ENCODE data around the gene ADAMTS4.

ADAMTS4 gene

DNA sequence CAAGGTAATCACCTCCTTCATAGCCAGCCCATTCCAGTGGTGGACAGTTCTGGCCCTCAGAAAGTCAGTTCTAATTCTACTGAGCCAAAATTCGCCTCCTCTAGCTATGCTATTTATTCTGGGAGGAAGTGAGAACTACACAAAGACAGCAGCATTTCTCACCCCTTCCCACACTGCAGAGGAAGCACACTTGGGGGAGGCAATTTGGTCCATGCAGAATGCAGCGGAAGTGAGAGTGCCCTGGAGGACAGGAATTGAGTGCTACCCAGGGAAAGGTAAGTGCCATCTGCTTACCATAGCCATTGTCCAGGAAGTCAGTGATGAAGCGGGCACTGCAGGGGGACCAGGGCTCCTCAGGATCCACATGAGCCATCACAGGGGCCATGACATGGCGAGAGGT, 3.7 kb downstream of the ADAMTS4 start:
- peak; percentile 91 for DNase-seq

DNA sequence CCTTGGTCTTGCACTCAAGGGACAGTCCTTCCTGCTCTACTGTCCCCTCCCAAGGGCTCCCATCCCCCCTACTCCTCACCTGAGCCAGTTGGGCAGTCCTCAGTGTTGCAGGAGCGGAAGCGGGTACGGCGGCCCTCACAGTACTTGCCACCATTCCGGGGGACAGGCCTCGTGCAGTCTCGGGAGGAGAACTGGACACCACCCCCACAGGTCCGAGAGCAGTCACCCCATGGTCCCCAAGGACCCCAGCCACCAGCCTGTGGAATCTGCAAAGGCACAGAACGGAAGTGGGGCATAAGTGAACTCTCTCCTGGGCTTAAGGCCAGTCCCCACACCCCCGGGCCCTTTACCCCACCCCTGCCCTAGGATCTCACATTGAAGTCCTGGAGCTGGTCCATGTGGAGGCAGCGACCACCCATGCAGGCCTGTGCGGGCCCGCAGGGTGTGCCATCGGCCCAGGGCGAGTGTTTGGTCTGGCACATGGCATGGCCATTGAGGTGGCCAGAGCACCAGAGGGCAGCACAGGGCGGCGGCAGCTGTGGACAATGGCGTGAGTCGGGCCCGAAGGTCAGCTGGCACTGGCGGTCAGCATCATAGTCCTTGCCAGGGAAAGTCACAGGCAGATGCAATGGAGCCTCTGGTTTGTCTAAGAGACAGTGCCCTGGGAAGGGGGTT, 5.2 kb downstream of the ADAMTS4 start:
- DNase-seq: no peak

DNA sequence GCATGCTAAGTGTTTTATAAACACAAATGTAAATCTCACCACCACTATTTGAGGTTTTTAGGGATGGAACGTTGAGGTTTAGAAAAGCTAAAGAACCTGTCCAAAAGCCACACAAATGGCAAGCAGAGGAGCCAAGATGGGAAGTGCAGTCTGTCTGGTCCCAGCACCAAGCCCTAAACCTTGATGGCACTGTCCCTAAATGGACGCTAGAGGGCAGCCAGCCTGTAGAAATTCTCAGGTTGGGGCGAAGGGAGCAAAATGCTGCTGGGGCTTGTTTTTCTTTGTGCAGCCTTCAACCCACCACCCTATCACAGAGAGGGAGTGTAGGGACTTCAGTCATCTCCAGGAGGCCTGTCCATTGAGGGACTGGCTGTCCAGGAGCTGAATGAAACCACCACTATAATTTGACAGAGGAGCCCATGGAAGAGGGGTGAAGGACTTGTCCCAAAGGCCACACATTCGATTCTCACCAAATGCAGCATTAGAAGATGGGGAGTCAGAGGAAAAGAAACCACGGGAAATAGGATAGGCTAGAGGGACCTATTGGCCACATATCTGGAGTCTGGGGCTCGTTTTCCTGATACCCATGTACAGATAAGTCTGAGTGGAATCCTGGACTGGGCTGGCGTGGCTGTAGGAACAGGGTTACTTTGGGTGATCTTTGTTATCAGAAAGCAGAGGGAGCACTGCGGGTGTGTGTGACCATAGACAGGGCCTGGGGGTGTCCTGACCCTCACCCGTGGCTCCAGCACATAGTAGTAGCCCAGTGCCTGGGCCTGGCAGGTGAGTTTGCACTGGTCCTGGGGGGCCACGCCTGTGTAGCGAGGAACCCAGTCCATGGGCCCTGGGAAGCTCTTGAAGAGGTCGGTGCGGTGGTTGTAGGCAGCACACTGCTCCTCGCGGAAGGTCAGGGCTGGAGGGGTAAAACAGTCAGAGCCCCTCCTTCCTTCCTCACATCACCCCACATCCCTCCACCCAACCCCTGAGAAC, 6.1 kb downstream of the ADAMTS4 start:
- peak; percentile 77 for DNase-seq

DNA sequence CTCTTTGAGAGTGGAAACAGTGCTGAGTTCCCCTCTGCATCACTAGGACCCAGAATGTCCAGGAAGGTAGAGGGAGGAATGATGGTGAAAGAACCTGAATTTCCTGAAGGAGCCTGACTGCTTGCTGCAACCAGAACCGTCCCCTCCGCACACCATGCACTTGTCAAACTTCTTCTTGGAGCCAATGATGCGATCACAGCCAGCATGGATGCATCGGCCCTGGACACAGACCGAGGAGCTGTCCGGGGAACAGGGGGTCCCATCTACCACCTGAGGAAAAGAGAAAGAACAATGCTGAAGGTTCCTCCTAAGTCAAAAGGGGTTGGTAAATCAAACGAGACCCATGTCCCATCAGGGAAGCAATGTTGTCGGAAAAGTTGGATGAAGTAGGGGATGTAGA, 6.9 kb downstream of the ADAMTS4 start:
- no peak for DNase-seq

DNA sequence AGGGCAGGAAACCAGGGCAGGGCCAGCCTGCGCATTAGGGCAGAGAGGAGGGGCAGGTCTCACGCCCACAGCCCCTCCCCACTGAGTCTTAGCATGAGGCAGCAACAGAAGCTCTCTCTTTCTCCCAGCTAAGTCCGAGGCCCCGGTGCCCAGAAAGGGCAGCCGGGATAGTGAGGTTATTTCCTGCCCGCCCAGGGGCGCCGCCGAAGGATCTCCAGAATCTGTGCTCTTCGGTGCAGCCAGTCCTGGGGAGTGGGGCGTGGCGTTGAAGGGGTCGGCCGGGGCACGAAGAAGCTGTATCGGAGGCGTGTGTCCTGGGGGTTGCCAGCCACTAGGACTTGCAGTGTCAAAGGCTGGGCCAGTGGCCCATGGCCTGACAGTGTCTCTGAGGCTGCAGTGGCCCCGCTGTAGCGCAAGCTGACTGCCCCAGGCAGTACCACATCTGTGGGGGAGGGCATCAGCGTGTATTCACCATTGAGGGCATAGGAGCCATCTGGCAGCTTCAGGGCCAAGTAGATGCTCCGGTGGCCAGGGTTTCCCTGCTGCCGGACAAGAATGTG, 7.8 kb downstream of the ADAMTS4 start:
- no peak for DNase-seq

DNA sequence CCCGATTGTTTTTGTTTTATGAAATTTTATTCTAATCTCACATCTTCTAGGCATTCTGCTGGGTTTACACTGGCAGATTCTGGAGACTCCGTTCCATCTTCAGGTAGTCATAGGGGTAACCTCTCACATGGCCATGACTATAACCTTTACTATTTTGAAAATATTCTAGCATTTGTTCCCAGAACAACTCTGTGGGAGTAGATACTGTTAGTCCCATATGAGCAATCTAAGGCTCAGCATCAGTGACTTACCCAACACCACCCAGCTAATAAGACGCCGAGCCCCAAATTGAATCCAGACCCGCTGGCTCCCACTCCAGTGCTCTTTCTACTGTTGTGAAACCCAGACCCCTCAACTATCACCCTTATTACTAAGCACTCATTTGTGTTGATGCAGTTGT, 9.8 kb downstream of the ADAMTS4 start:
- DNase-seq: no peak

DNA sequence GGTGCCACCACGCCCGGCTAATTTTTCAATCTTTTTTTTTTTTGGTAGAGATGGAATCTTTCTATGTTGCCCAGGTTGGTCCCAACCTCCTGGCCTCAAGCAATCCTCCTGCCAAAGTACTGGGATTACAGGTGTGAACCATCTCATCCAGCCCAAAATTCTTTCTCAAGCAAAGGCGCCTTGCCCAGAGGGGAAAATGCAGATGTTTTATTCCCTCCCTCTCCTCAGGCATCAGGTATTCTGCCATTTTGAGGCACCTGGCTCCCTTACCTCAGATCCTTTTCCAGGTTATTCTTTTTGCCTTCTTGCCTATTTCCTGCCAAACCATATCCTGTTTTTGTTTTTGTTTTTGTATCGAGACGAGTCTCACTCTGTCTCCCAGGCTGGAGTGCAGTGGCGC, 10.5 kb downstream of the ADAMTS4 start:
- DNase-seq: no peak

DNA sequence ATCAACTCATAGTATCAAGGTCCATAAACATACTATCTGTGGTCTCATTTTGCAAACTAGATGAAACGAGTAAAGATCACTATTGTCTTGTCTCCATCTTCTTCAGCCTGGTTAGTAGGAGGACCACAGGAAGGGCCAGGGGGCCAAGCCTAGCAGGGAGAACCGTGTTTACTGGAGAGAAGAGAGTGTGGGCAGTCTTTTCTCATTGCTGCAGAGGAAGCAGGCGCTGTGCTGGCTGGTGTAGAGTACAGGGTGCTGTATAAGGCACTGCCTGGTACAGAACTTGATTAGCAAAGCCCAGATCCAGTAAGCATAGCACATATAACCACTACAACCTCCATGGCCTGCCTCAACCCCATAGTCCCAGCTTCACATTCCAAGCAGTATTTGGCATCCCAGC, 11.5 kb downstream of the ADAMTS4 start:
- DNase-seq: no peak

DNA sequence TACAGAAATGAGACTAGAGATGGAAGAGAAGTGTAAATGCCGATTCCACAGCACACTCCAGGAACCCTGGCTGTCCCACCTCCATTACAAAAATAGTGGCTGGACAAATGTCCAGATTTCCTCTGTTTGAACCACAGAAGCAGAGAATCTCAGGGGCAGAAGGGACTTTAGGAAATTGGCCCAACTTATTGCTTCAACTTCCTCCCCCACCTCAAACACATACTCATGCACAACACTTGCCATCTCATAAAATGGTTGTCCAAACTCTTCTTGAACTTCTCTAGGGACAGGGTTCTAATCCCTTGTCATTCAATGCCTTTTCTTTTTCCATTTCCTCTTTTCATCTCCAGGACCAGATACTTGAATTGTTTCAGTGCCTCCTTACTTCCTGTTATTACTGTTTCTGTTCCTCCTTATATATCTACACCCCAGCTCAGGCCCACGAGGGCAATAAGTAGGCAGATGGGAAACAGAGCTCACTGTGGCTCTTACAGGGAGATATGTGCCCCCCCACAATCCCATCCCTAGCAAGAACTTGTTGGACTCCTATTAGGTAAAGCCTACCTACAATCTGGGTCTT, 13.0 kb downstream of the ADAMTS4 start:
- DNase-seq: peak; percentile 100

DNA sequence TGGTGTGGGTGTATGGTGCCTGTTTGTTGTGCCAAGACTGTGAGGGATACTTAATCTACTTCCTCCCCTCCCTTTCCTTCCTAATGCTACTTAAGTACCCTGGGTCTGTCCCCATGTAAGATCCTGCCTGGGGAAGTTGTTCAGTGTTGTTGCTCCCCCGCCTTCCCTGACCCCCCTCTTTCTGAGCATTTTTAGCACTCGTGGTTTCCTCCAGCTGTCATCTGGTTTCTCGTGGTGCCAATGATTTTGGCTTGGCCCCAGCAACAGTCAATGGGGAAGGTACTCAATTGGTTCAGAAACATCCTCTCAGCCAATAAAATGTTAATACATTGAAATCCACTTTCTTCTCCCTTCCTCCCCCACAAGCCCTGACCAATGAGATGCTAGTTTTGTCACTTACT, 13.6 kb downstream of the ADAMTS4 start:
- DNase-seq: peak; percentile 99

DNA sequence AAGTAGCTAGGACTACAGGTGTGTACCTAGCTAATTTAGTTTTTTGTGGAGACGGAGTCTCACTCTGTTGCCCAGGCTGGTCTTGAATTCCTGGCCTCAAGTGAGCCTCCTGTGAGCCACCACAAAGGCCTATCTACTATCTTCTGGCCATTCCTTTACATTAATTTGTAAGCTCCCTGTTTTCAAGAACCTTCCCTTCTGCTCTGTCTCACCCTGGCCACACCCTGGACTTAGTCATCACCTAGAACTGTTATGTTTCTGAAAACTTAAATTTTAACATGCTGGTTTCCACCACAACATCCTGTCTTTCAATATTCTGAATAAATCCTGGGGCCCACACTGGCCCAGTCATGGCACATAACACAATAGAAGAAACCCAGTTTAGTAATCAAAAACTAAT, 16.6 kb downstream of the ADAMTS4 start:
- peak; percentile 86 for DNase-seq

DNA sequence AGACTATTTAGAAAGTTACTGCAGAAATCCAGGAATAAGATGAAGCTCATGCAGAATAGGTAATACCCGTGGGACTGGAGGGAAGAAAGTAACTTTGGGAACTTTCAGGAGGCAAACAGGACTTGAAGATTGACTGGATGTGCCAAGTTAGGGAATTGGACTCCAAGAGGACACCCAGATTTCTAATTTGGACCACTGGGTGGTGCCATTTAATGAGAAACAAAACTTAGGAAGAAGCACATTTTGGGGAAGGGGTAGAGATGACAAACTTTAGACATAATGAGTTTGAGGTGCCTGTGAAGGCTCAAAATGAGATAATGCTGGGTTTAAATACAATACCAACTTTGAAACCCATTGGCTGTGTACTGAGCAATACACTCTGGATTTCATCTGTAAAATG, 18.2 kb downstream of the ADAMTS4 start:
- DNase-seq: peak; percentile 55

DNA sequence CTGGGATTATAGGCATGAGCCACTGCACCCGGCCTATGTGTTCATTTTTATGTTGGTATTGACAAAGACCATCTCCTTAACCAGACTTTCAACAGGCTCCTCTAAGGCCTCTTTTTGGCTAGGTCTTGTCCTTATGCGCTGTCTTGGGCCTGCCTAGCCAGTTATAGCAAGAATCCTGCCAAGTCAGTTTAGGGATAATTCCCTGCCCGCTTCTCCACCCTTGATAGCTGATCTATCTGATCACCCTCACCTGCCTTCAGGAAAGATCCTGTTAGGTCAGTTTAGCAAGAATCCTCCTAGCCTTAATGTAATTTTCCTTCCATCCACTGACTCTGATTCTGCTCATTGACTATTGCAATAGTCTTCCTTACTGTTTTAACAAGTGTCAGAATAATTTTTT, 19.2 kb downstream of the ADAMTS4 start:
- no peak for DNase-seq

DNA sequence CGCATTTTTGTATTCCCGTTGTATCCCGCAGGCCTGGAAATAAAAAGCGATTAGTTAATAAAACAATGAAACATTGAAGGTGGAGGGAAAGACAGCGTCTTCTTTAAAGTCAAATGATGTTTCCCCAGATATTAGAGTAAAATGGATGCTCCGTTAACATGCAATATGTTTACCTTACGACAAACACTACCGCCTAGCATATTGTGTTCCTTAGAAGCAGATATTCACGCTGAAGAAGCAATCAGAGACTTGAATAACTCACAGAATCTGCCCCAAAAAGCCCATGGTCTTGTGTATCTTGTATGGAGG, 21.0 kb downstream of the ADAMTS4 start:
- DNase-seq: no peak

DNA sequence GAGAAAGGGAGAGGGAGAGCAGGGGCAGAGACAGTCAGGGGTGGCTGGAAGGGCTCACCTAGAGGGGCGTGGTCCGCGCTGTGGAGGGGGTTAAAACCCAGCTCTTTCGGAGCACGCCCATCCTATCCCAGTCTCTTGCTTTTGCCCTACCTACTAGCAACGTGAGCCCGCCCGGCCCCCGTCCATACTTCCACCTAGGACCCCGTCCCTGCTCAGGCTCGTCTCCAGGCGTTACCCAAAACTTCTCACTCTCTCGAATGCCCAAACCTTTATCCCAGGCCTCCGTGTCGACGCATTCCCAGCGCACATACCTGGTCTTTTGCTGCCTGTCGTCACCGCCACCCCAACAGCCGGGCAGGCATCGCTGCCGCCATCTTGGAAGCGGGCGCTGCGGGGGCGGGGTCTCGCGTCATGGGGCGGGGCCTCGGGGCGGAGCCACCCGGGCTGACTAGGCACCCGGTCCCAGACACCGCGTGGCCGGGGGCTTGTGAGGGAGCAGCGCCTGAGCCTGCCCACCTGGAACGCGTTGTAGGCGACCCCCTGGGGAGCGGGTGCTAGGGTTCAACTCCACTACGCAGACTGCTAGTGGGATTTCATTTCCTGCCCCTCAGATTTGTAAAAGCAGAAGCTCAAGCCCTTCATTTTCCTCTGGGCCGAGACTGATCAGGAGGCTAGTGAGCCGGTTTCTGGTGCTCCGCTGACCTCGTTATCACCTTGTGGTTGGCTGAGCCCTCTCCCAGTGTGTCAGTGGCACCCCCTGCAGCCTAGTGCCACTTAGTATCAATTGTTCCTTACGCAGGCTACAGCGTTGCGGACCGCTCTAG, 21.5 kb downstream of the ADAMTS4 start, which contains the start of gene B4GALT3:
Gene B4GALT3, minus strand, starts transcription at position 396 of the 824 bp plus-strand sequence. CDS start 1,447 bp downstream, outside the sequence.
- peak; percentile 80 for DNase-seq

DNA sequence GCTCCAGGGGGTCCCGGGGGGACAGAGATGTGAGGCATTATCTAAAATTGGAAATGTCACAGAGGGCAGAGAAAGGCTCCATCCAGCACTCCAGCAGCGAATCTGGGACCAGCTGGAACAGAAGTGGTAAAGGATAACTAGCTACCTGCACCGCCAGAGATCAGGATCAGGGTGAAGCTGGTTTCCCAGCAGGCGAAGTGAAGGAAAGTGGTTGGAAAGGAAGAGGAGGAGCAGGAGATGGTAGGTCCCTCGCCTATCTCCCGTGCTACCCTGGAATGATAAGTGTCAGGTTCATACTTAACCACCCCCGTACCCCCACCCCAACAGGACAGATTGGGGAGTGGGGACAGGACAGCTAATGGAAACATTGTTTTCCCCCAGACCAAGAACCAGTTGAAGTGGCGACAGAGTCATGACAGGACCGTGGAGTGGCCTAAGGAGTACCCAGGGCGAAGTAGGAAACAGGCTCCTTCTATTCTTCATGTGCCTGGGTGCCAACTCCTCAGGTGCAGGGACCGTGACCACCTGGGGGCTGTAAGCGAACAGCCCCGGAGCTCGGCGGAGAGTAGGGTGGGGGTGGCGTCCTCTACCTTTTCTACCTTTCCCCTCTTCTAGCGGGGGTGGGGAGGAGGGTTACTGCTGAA, 22.3 kb downstream of the ADAMTS4 start:
- DNase-seq: no peak

DNA sequence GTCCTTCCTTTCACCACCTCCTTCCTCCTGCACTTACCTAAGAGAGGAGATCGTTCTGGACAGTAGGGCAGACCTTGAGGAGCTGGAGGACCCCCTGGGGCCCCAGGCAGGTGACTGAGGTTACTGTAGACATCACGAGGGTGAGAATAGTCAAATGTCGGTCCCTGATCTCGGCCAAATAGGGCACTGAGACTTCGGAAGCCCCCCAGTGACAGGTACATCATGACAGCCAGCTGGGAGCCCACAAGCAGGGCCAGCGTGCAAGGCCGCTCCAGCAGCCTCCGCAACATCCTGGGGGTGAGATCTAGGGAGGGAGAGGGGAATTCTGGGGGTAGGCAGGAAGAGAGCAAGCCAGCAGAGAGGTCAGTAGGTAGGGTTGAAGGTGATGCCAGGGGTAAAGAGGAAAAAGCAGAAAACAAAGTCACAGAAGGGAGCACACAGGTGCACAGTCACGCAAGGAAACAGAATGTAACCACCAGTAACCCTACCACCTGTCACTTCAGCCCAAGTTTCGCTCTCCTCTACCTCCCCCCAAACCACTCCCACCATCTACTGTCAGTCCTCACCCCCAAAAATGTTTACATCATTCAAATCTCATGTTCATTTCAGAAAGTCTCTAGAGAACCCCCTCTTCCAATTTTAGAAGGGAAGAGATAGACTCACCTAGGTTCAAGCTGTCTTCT, 22.9 kb downstream of the ADAMTS4 start:
- DNase-seq: no peak

DNA sequence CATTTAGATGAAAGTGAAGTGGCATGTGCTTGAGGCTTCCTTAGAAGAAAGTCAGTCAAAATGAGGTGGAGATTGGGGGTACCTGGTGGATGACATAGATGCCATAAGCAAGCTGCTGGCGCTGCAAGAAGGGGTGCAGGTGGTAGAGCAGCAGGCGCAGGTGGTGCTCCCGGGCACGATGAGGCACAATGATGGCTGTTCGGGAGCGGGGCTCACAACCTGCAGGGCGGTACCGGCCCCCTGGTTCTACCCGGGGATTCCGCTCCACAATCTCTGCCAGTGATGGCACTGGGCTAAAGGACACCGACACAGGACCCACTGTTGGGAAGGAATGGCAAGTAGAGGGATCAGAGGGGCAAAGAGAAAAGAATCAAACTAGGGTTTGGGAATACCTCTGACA, 23.9 kb downstream of the ADAMTS4 start:
- DNase-seq: no peak

DNA sequence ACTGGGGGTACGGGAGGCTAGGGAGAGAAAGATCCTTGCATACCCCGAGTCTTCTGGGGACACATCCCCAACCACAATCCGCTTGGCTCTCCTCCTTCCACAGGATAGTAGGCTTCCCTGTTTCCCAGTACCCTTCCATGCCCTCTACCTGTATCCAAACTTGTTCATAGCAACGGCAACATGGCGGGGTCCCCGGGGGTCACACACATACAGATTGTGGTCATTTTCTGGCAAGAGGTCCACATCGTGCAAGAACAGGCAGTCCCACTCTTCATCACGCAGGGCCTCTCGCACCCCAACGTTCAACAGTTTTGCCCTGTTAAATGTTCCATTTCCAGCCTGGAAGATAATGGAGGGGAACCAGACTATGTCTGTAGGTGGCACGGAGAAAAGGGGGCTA, 25.1 kb downstream of the ADAMTS4 start:
- no peak for DNase-seq

DNA sequence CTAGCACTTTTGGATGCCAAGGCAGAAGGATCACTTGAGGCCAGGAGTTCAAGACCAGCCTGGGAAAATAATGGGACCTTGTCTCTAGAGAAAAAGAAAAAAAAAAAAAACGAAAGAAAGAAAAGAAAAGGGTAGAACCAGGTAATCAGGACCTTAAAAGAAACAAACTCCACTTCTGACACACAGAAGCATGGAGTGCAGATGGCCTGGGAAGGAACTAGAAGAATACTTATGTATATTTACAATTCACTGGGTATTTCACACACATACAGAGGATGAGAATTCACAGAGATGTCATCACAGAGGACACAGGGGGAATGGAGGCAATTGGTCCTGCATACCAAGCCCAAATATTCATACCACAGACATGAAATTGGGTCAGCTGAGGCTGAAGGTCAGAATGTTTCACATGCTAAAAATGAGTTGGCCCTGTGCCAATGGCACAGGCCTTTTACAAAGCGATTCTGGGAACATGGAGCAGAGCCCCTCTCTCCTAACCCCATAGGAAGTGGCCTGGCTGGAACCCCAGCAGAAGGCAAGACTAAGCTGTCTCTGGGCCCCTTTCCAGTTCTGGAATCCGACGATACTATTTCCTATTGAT, 26.0 kb downstream of the ADAMTS4 start:
- no peak for DNase-seq

DNA sequence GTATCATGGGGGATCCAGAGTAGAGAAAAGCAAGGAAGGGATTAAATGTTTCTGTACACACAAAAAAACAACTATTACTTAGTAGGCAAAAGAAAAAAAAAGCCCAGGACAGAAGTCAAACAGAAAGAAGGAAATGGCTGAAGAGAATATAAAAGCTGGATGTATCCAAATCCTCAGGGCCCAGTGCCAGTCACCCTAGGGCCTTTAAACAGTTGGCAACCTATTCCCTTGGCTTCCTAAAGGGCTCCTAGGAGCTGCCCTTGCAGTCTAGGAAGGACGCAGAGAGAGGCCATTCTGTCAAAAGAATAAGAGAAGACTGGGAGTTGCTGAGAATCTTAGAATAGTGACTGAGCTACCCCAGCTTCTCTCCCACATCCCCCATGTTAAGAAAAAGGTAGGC, 26.5 kb downstream of the ADAMTS4 start:
- DNase-seq: no peak
